NK-92 (cell line): Measurements from ENCODE around the gene DNAJC30.

Source experiments
- DNase-seq: peaks from one replicate; lab custom pipeline; 2025; ENCODE audit not compliant: unreplicated experiment; lab: John Stamatoyannopoulos, UW

DNAJC30 gene

GRCh38 chr7:73649576-73649975 is 33.7 kb downstream of the DNAJC30 start:
- DNase-seq, result no peak

DNA sequence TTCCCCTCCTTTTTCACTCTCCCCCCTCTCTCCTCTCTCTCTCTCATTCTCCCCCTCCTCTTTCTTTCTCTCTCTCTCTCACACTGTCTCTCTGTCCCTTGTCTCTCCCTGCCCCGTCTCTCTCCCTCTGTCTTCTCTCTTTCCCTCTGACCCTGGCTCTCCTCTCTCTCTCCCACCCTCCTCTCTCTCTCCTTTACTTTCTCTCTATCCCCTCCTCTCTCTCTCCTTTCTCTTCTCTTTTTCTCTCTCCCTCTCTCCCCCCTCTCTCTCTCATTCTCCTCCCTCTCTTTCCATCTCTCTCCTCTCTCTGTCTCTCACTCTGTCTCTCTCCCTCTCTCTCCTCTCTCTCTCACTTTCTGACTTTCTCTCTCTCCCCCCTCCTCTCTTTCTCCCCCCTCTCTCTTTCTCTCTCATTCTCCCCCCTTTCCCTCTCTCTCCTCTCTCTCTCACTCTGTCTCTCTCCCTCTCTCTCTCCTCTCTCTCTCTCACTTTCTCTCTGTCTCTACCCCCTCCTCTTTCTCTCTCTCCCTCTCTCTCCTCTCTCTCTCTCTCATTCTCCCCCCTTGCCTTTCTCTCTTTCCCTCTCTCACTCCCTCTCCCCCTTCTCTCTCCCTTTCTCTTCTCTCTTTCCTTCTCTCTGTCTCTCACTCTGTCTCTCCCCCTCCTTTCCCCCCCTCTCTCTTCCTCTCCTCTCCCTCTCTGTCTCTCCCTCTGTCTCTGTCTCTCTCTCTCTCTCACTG is 34.5 kb downstream of the DNAJC30 start:
- DNase-seq, result no peak

DNA sequence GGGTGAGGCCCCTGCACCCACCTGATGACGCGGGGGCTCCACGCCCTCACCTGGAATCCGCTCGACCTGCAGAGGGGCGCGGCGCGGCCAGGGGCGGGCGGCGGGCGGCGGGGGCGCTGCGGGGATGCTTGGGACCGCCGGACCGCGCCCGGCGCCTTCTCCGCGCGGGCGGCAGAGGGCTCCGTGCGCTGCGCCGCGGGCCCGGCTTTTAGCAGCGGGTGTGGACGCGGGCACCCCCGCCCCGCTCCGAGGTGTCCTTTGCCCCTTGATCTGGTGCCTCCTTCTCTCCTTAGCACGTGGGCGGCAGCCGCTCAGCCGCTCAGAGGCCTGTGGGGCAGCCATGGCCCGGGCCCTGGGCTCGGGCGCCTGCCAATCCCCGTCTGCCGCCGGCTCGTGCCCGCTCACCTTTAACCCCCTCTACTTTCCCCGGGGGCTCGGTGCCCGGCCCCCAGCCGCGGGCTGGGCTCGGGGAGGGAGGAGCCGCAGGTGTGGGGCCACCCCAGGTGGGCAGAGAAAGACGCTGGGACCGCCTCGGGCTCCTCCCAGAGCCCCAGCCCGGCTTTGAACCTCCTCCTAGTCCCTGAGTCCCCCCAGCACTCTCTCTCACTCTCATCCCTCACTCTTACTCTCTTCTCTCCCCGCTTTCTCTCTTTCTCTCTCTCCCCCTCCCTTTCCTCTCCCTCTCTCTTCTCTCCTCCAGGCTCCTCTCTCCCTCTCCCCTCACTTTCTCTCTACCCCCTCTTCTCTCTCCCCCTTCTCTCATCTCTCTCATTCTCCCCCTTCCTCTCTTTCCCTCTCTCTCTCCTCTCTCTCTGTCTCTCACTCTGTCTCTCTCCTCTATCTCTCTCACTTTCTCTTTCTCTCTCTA is 35.3 kb downstream of the DNAJC30 start:
- no peak for DNase-seq

DNA sequence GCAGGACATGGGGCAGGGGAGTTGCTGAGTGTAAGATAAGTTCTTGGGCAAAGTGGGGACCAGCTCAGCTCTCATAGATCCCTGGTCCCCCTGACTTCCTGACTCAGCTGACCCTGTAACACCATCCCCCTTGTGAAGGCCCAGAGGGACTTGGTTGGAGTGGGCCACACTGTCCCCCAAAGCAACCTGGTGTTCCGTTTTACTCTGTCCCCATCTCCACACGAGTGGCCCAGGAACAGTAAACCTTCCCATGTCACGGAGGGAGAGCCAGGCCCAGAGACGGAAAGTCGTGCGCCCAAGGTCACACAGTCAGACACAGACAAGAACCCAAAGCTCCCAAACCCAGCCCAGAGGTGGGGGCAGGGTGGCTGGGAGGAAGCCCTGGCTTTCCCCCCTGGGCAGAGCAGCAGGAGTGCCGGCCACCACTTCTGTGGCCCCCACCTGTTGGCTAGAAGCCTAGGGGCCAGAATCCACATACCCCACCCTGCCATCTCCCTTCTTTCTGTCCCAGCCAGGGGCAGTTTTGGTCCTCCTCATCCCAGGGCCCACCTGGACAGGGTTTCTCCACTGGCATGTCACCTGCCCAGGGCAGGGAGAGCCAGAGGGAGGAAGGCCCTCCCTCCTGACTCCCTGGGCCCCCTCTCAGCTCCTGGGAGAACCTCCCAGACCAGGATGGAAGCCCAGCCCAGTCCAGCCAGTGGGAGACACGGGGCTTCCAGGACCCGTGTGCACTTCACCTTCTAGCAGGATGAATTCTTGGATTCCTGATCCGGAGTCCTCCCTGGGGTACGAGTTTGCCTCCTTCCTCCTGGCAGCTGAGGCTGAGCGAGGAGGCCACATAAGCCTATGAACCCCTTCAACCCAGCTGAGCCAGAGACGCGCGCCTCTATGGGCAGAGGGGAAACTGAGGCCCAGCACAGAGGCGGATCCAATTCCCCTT is 36.2 kb downstream of the DNAJC30 start:
- no peak for DNase-seq

- DNase-seq, result no peak
Measured at GRCh38 chr7:73645643-73646174, 37.5 kb downstream of the DNAJC30 start.

DNA sequence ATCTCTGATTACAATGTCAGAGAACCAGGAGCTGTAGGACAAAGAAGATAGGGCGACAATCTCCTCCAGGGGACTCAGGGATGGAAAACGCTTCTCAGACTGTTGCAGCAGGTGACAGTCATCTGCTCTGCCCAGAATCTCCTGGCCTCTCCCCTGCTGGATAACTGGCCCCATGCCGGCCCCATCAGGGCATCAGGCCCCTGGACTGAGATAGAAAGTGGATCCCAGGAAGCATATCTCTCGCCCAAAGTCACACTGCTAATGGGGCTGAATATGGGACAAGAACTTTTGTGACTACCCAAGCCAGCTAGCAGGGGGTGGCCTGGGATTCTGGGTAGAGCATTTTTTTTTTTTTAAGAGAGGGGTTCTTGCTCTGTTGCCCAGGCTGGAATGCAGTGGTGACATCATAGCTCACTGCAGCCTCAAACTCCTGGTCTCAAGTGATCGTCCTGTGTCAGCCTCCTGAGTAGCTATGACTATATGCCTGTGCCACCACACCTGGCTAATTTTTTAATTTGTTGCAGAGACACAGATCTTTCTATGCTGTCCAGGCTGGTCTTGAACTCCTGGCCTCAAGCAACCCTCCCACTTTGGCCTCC is 38.5 kb downstream of the DNAJC30 start:
- no peak for DNase-seq

DNA sequence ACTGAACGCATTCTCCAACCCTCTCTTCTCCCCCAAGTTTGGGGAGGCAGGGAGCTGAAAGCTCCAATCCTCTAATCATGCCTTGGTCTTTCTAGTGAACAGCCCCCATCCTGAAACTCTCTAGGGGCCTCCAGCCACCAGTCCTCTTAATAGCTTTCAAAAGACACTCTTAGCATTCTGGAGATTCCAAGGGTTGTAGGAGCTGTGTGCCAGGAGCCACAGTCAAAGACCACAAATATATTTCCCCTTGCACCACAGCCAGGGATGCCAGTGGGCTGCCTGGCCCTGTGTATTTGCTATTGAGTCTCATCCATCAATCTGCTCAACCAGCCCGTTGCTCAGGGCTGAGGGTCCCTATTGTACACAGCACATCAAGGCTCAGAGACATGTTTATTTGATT is 40.4 kb downstream of the DNAJC30 start:
- DNase-seq, result no peak

DNA sequence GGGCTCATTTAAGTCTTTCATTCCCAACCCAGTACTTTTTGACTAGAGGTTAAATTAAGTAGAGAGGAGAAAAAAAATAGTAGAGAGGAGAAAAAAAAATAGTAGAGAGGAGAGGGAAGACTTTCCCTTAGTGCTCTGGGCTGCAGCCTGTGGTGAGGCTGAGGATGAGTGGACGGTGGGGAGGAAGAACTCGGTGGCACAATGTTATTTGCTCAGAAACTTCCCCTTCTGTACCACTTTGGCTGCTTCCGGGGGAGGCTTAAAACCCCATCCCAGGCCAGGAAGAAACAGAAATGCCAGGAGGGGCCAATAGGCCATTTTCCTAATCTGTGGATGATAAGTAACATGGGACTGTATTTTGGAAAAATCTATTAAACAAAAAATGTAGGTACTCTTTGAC is 44.3 kb downstream of the DNAJC30 start:
- no peak for DNase-seq

DNA sequence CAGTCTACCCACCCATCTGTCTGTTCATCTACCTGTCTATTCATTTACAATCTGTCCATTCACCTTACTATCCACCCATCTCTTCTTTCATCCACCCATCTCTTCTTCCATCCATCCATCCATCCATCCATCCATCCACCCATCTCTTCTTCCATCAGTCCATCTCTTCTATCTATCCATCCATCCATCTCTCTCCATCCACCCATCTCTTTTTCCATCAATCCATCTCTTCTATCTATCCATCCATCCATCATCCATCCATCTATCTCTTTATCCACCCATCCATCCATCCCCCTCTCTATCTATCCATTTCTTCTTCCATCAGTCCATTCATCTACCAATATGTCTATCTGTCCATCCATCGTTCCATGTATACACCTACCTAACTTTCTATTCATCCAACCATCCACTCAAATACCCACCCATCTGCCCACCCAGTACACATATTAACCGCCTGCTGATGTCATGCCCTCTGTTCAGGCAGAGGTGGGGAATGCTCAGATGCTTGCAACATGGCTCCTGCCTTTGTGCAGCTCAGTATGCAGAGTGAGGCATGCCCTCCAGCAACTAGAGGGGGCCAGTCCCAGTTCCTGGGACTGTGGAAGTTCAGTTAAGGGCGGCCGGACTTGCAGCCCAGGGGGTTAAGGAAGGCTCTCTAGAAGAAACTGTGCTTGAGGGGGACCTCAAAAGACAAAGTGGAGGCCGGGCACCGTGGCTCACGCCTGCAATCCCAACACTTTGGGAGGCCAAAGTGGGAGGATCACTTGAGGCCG is 47.6 kb downstream of the DNAJC30 start:
- DNase-seq, result no peak

DNA sequence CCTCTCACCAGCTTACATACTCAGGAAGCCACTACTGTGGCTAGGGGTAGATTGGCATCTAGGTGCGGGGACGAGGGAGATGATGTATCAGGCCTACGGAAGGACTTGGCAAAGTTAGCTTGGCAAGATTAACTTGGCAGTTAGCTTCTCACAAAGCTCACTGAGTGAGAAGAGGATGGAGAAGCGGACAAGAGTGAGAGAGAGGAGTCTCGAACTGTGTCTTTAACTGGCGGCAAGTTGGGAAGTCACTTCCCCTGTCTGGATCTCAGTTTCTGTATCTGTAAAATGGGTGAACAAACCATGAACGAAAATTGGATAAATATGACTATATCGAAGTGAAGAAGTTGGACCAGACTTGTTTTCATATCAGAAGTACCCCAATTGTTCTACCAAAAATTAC is 49.4 kb downstream of the DNAJC30 start:
- DNase-seq, result no peak

- DNase-seq, result no peak
Measured at GRCh38 chr7:73633323-73633722, 49.9 kb downstream of the DNAJC30 start.

- DNase-seq, result no peak
Measured at GRCh38 chr7:73631558-73631957, 51.7 kb downstream of the DNAJC30 start.
